Caco-2 (cell line): ENCODE results near the gene CIB2. TPM values are rescaled to one million over a fixed set of nuclear protein-coding genes. Genes with fewer than 3 reads are reported as not detected.

Source experiments
- BruUV-seq: library from RNA; stranded (reverse); fragments of 400-500 nt; replicated peaks from 2 replicates; lab custom pipeline; 2021; lab: Mats Ljungman, UMichigan
- CTCF ChIA-PET: fragments of 300-600 bp; sonication (Branson Sonifier 250); formaldehyde crosslinking; loops from one replicate; lab custom pipeline; 2022; ENCODE audit warnings: antibody characterized with exemption; lab: Charles Lee
- POLR2A ChIA-PET: fragments of 300-600 bp; sonication (Branson Sonifier 250); formaldehyde crosslinking; loops from one replicate; lab custom pipeline; 2022; ENCODE audit warnings: antibody characterized with exemption; lab: Charles Lee
- DNase-seq, 2 experiments: peaks; one replicate each; pipeline versions ENCODE4 v3.0.0 to v3.0.0-alpha.2; 2020 to 2022
- H3K27me3 ChIP-seq: replicated peaks from 2 replicates; pipeline ENCODE4 v1.6.0; 2011; ENCODE audit warnings: low read length; ENCODE audit not compliant: control insufficient read depth, insufficient read depth
- H3K36me3 ChIP-seq: 2 replicates; pipeline ENCODE4 v1.5.1; 2011; ENCODE audit warnings: low read length; ENCODE audit not compliant: control insufficient read depth, insufficient read depth
- H3K4me1 ChIP-seq: fragments of 250-450 bp; sonication (Bioruptor Pico); 2 replicates; pipeline ENCODE4 v1.5.1; 2020; ENCODE audit warnings: mild to moderate bottlenecking
- H3K4me3 ChIP-seq: 2 replicates; pipeline ENCODE4 v1.5.1; 2011; ENCODE audit warnings: low read depth, mild to moderate bottlenecking, control low read depth, low read length
- H3K9me3 ChIP-seq: fragments of 250-450 bp; sonication (Bioruptor Pico); 2 replicates; pipeline ENCODE4 v1.5.1; 2020; ENCODE audit warnings: mild to moderate bottlenecking, moderate library complexity
- H3K27ac Mint-ChIP-seq: one replicate; pipeline ENCODE4 v1.8.0; 2022; ENCODE audit warnings: mixed read lengths; ENCODE audit not compliant: unreplicated experiment
- H3K27me3 Mint-ChIP-seq: one replicate; pipeline ENCODE4 v1.8.0; 2022; ENCODE audit warnings: mixed read lengths; ENCODE audit not compliant: insufficient read depth, unreplicated experiment
- H3K36me3 Mint-ChIP-seq: one replicate; pipeline ENCODE4 v1.8.0; 2022; ENCODE audit warnings: mild to moderate bottlenecking, mixed read lengths; ENCODE audit not compliant: insufficient read depth, unreplicated experiment
- H3K4me1 Mint-ChIP-seq: one replicate; pipeline ENCODE4 v1.8.0; 2022; ENCODE audit warnings: low read depth, mixed read lengths; ENCODE audit not compliant: unreplicated experiment
- H3K4me3 Mint-ChIP-seq: one replicate; pipeline ENCODE4 v1.8.0; 2022; ENCODE audit warnings: mild to moderate bottlenecking, moderate library complexity, mixed read lengths; ENCODE audit not compliant: unreplicated experiment
- H3K9me3 Mint-ChIP-seq: one replicate; pipeline ENCODE4 v1.8.0; 2022; ENCODE audit warnings: mixed read lengths; ENCODE audit not compliant: unreplicated experiment
- CTCF ChIP-seq, 2 experiments: fragments of 200-600 bp in 1 of 2; IDR thresholded peaks; 1 replicate in 1 of 2; 2 replicates in 1 of 2; pipeline versions ENCODE4 v1.5.1 to v1.8.0; 2011 to 2022; ENCODE audit warnings: antibody characterized with exemption in 1 of 2, control low read depth in 1 of 2, inconsistent platforms in 1 of 2, low read depth in 1 of 2, low read length in 1 of 2, mild to moderate bottlenecking in 1 of 2, moderate library complexity in 1 of 2; ENCODE audit not compliant: insufficient read depth in 1 of 2, severe bottlenecking in 1 of 2, unreplicated experiment in 1 of 2
- intact Hi-C: fragments of 100-400 bp; cut with micrococcal nuclease; formaldehyde crosslinking; loops from one replicate; pipeline ENCODE4 v1.10.0; 2022; ENCODE audit not compliant: unreplicated experiment
- total RNA-seq: library from RNA; stranded (reverse); gene quantifications from 2 replicates; pipeline ENCODE4 v1.2.3, GENCODE V29; 2022

Gene CIB2
- total RNA-seq, 1 experiment from 2014 or later, result 0.75 TPM

- intact Hi-C loops, result no loop called here
- CTCF ChIA-PET, result interaction anchor here (0.6 to 1.5 kb wide), 6 partner anchors 9 to 196 kb away, joined by 3 to 5 read pairs (median 4); no protein-coding TSS in a partner anchor
- no peaks in the 10 kb centered on the region for H3K36me3 ChIP-seq
- Mint-ChIP-seq H3K4me3 (peak overlapping the region; percentile 44), H3K4me1 (peaks cover 28% of the 10 kb centered on the region), H3K27ac (peak overlapping the region; percentile 45), H3K9me3 (no peaks in the 10 kb centered on the region), H3K36me3 (no peaks in the 10 kb centered on the region), H3K27me3 (no peaks in the 10 kb centered on the region)
- BruUV-seq, result no TSS peak
- H3K4me1 ChIP-seq, result peaks cover 33% of the 10 kb centered on the region
- POLR2A ChIA-PET, result interaction anchor here (0.7 kb wide), 1 partner anchor 342 kb away, joined by 5 read pairs; no protein-coding TSS in a partner anchor
- DNase-seq, result no peak
- no peaks in the 10 kb centered on the region for H3K9me3 ChIP-seq
- no peaks in the 10 kb centered on the region for H3K27me3 ChIP-seq
- no peak for TF ChIP-seq CTCF (IDR thresholded peaks at IDR 0.05; ENCODE audit: insufficient read depth in 1 of 2, low read depth in 1 of 2, low read length in 1 of 2, severe bottlenecking in 1 of 2, unreplicated experiment in 1 of 2)
- no peak overlapping the region for H3K4me3 ChIP-seq
These were observed 74.5 kb downstream of the CIB2 start for GRCh38 chr15:78056714-78057269.

- no peaks in the 10 kb centered on the region for H3K36me3 ChIP-seq
- H3K9me3 Mint-ChIP-seq, result no peaks in the 10 kb centered on the region
- DNase-seq, result peak; percentile 57 to 64
- H3K4me3 Mint-ChIP-seq, result peak overlapping the region; percentile 44
- H3K27me3 Mint-ChIP-seq, result no peaks in the 10 kb centered on the region
- no TSS peak for BruUV-seq
- H3K4me1 ChIP-seq, result peaks cover 39% of the 10 kb centered on the region
- H3K9me3 ChIP-seq, result no peaks in the 10 kb centered on the region
- peak overlapping the region; percentile 45 for H3K27ac Mint-ChIP-seq
- H3K4me1 Mint-ChIP-seq, result peaks cover 30% of the 10 kb centered on the region
- H3K36me3 Mint-ChIP-seq, result no peaks in the 10 kb centered on the region
- no peaks in the 10 kb centered on the region for H3K27me3 ChIP-seq
- H3K4me3 ChIP-seq, result no peak overlapping the region
- TF ChIP-seq CTCF (IDR thresholded peaks at IDR 0.05; ENCODE audit: insufficient read depth in 1 of 2, low read depth in 1 of 2, low read length in 1 of 2, severe bottlenecking in 1 of 2, unreplicated experiment in 1 of 2), result no peak
- ChIA-PET POLR2A (interaction anchor here (0.7 kb wide), 1 partner anchor 343 kb away, joined by 5 read pairs; no protein-coding TSS in a partner anchor), CTCF (interaction anchor here (0.6 to 1.5 kb wide), 7 partner anchors 9 to 1072 kb away, joined by 3 to 5 read pairs (median 4); no protein-coding TSS in a partner anchor)
- intact Hi-C loops, result no loop called here
These were observed 75.1 kb downstream of the CIB2 start for GRCh38 chr15:78055919-78056713.

- H3K9me3 ChIP-seq, result no peaks in the 10 kb centered on the region
- Mint-ChIP-seq H3K4me1 (peaks cover 30% of the 10 kb centered on the region), H3K27ac (no peak overlapping the region), H3K27me3 (no peaks in the 10 kb centered on the region), H3K4me3 (no peak overlapping the region), H3K36me3 (no peaks in the 10 kb centered on the region), H3K9me3 (no peaks in the 10 kb centered on the region)
- TF ChIP-seq CTCF (IDR thresholded peaks at IDR 0.05; ENCODE audit: insufficient read depth in 1 of 2, low read depth in 1 of 2, low read length in 1 of 2, severe bottlenecking in 1 of 2, unreplicated experiment in 1 of 2), result no peak
- DNase-seq, result no peak
- ChIA-PET CTCF (no interaction called here), POLR2A (no interaction called here)
- H3K27me3 ChIP-seq, result no peaks in the 10 kb centered on the region
- H3K36me3 ChIP-seq, result no peaks in the 10 kb centered on the region
- H3K4me3 ChIP-seq, result no peak overlapping the region
- BruUV-seq, result no TSS peak
- H3K4me1 ChIP-seq, result peaks cover 51% of the 10 kb centered on the region
- intact Hi-C loops, result no loop called here
These were observed 76.3 kb downstream of the CIB2 start for GRCh38 chr15:78054966-78055365.
